DND-41 (cell line): ENCODE results near the gene TSPAN14.

ENCODE experiments used
- CTCF ChIP-seq: IDR thresholded peaks from 2 replicates; pipeline ENCODE4 v1.5.1; 2012; ENCODE audit warnings: borderline replicate concordance, low read length, moderate library complexity, mild to moderate bottlenecking; ENCODE audit not compliant: poor library complexity, severe bottlenecking; ENCODE audit errors: extremely low read depth
- EZH2 ChIP-seq: IDR thresholded peaks from 3 replicates; pipeline ENCODE4 v1.6.1; 2012; ENCODE audit warnings: borderline replicate concordance, low read depth, mild to moderate bottlenecking, moderate library complexity, low read length, inconsistent platforms; ENCODE audit not compliant: severe bottlenecking

GRCh38 chr10:80542652-80543318, 88.7 kb downstream of the TSPAN14 start:
- no peak for TF ChIP-seq CTCF
- TF ChIP-seq EZH2 = no peak
